GM19438 (cell line): Measurements from ENCODE around the gene C4A.
"Not testable (repeated sequence)": the region's sequence is repeated elsewhere in the genome, so short reads cannot be mapped to it uniquely, and the experiment has no call there.

Source experiments
- ATAC-seq: cut with Tn5 transposase; IDR thresholded peaks from one replicate; pipeline ENCODE4 v1.9.1; 2021; ENCODE audit warnings: low read depth; ENCODE audit not compliant: unreplicated experiment

The C4A gene

DNA sequence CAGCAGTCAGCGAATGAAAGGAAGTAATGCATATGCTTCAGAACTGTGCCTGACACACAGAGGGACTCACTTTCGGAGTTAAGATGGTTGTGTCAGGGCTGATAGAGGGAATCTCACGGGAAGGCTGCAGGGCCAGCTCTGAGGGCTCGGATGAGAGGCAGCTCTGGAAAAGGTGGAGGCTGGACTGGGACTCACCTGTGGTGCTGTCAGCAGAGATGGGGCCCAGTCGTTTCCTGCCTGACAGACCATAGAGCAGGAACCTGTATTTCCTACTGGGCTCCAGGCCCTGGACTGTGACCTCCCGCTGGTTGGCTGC is 65.6 kb downstream of the C4A start:
- no peak for ATAC-seq

DNA sequence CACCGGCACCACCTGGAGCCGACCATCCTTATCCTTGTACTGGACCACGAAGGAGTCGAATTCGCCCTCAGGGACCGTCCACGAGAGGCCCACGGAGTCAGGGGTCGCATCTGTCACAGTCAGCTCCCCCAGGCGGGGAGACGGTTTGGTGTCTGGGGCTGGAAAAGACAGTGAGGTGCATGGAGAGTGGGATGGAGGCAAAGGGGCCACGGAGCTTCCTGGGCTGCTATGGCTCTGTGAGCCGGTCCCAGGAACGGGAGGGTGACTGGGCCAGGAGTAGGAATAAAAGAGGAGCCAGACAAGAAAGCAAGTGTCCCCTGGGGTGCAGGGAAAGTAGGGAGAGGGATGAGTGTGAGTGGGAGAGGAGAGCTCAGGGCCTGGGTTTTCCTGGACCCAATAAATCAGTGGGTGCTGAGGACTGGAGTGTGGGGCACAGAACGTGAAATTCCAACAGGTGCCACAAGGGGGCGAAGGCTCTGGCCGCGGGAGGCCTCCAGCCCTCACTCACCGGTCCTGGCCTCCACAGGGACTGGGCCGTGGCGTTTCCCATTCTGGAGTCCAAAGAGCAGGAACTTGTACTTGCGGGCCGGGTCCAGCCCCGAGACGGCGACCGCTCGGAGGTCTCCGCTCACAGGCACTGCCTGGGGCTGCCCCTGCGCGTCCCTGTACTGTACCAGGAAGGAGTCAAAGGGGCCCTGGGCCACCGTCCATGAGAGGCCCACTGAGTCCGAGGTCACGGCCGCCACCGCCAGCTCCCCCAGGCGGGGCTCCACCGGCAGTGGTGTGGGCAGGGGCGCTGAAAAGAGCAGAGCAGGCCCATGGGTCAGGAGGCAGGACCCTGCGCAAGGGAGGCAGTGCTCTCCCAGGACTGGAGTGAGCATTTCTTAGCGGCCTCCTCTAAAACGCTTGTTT is 66.3 kb downstream of the C4A start:
- no peak for ATAC-seq

DNA sequence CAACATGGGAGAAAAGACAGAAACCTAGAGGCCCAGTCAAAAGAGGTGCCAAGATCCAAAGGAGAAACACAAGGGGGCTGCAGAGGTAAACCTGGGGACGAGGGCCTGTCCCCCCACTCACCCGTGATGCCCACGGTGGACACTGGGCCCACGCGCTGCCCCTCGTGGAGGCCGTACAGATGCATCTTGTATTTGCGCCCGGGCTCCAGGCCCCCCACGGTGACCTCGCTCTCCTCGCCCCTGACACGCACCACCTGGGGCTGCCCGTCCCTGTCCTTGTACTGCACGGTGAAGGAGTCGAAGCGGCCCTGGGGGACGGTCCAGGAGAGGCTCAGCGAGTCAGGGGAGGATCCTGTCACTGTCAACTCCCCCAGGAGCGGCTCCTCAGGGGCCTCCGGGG is 67.3 kb downstream of the C4A start:
- not testable (repeated sequence) for ATAC-seq

DNA sequence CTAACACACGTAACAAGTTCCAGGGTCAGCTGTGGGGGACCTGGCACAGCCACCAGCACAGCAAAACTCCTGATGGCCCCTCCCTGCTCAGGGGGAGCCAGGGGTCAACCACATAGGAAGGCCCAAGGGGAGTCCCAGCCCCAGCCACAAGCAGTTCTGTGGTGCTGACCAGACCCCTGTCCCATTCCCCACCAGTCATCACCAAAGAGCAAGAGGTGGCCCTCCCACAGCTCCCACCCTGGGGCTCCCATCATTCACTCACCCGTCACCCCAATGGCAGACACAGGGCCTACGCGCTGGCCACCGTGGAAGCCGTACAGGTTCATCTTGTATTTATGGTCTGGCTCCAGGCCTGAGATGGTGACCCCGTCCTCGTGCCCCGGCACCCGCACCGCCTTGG is 67.9 kb downstream of the C4A start:
- not testable (repeated sequence) for ATAC-seq

DNA sequence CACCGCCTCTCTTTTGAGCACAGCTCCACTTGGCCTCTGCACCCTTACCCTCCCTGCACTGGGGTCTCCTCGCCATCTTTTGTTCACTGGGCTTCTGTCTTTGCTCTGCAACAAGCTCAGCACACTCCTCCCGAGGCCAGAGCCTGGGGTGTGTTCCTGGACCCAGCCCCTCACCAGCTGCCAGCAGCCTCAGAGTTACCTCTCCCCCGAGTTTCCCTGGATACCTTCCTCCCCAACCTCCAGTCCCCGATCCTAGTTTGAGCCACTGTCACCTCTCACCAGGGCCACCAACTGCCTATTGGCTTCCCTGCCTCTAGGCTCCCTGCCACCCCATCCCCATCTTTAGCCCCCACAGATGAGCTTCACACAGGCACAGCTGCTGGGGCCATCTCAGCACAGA is 68.7 kb downstream of the C4A start:
- ATAC-seq: no peak
